Urinary bladder (tissue), 4 donors: ENCODE results near the gene LRRC8B. TPM values are rescaled to one million over a fixed set of nuclear protein-coding genes. Genes with fewer than 3 reads are reported as not detected.

Experiments
- DNase-seq: peaks from one replicate; pipeline ENCODE4 v3.0.0-alpha.2; 2015; ENCODE audit errors: extremely low spot score
- H3K27ac ChIP-seq: one replicate; pipeline ENCODE4 v1.5.1; 2013; ENCODE audit warnings: low read depth, mild to moderate bottlenecking, moderate library complexity
- H3K36me3 ChIP-seq: one replicate; pipeline ENCODE4 v1.6.1; 2013; ENCODE audit warnings: mild to moderate bottlenecking, moderate library complexity; ENCODE audit not compliant: insufficient read depth
- H3K4me1 ChIP-seq: one replicate; pipeline ENCODE4 v1.6.1; 2013; ENCODE audit warnings: mild to moderate bottlenecking, moderate library complexity; ENCODE audit not compliant: insufficient read depth
- H3K4me3 ChIP-seq: one replicate; pipeline ENCODE4 v1.5.1; 2013; ENCODE audit warnings: low read depth, low read length
- WGBS: extraction: QIAGEN DNeasy Blood & Tissue Kit; methylation state at CpG from one replicate; pipeline ENCODE4 v1.1.7; 2013; 5-methylcytosine and 5-hydroxymethylcytosine counted together
- polyA plus RNA-seq: library from polyadenylated mRNA; stranded (reverse); fragments of 200-250 nt; gene quantifications from one replicate; pipeline ENCODE4 v1.2.3, GENCODE V29; 2013
- total RNA-seq: library from RNA; depleted of rRNA; stranded (reverse); fragments of >200 nt; gene quantifications from one replicate; pipeline ENCODE4 v1.2.3, GENCODE V29; 2014
- donor health status: healthy with polysubstance abuse.
- donor health status: healthy.

The LRRC8B gene
- total and polyA plus RNA-seq, 2 donors: 1.8 to 7.0 TPM

DNA sequence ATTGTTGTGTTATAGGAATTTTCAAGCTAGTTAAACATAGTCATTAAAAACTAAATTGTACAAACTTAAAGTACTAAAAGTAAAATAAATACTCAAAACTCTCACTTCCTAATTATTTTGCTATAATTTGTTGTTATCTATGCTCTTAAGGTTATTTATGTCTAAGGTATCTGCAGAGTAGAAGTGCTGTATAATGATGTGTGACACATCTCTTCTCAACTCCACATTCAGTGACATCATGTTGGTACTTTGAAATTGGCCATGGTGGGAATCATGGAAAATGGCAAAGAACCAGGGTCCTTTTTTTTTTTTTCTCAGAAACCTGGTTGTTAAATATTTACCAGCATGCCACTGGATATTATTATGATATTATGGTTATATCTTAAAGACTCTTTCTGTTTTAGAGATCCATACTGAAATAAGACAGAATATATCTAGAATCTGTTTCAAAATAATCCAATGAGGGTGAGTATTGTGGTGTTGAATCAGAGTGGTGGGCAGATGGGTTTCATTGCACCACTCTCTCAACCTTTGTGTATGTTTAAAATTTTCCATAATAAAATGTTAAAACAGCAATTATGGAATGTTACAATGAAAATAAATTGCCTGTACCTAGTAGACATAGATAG lies 22.4 kb downstream of the LRRC8B start:
- H3K36me3 ChIP-seq: no peaks in the 10 kb centered on the region
- peaks cover 1% of the 10 kb centered on the region for H3K4me1 ChIP-seq
- H3K27ac ChIP-seq: no peak overlapping the region
- H3K4me3 ChIP-seq: no peak overlapping the region
- DNase-seq: no peak

DNA sequence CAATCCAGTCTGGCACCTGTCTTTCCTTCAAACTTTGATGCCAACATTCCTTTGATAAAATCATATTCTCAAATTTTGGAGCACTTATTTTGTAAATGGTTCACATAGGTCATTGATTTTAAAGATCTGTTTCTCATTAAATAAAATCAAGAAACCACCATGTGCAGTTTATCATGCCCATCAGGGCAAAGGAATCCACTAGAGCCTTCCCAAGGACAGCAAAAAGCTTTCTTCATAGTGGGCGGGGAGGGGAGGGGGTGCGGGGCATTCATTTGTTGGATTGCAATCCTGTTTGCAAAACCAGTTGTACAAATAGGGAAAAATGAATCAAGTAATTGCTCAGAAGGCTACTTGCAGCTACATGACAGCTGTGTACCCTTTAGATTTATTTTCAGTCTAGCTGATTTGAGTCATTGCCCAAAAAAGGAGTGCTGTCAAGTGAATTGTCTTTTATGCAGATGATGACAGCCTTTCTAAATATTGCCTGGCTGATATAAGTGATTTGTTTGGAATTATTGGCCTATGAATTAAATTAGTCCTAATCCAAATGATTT lies 23.0 kb downstream of the LRRC8B start:
- no peaks in the 10 kb centered on the region for H3K36me3 ChIP-seq
- WGBS: 77% methylated on average over 2 of the region's 2 CpGs
- H3K4me3 ChIP-seq: no peak overlapping the region
- H3K27ac ChIP-seq: no peak overlapping the region
- peaks cover 1% of the 10 kb centered on the region for H3K4me1 ChIP-seq
- no peak for DNase-seq

DNA sequence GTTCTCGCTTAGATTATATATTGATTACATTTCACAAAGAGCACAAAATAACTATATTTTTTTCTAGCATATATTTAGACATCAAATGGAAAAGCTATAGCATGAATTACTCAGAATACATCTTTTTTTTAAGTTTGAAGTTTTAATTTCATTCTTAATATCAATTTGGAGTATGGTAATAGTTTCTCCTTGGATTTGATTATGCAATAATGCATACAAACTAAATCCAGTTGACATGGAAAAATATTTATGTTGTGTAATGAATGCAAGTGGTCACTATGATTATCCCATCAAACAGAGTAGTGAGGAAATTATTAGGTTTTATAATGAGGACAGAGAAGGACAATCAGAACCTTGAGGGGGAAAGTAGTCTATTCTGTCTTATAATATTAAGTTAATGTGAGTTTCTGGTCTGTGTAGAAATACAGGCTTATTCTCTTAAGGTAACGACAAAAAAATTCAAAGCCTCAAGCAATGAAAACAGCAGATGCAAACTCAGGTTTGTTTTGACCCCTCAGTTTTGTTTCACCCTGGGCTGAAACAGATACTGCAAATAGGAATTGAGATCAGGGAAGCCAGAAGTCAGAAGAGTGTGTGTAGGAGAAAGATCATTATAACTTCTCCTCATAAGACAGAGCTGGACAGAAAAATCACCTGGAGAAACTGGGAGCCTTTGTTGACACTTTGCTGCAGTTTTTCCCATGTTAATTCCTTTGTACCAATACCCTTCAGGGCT lies 23.7 kb downstream of the LRRC8B start:
- no peak overlapping the region for H3K27ac ChIP-seq
- H3K4me1 ChIP-seq: peaks cover 1% of the 10 kb centered on the region
- WGBS: 86% methylated on average over 2 of the region's 2 CpGs
- DNase-seq: no peak
- H3K4me3 ChIP-seq: no peak overlapping the region
- H3K36me3 ChIP-seq: no peaks in the 10 kb centered on the region

DNA sequence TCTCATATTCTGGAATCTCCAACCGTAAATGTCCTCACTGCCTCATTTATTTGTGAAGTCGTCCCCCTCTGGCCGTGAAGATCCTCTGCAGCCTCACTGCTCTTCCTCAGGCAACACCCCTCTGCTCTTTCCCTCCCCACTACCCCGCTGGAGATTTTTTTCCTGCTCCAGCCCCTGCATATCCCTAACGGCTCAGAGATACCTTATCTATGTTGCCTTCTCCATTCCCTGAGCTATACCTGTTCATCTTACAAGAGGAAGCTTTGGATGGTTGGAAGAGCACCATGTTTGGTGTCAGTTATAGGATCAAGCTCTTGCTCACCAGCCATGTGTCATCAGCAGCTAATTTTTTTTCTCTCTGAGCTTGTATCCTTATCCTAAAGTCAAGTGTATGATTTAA lies 26.4 kb downstream of the LRRC8B start:
- 63% methylated on average over 5 of the region's 5 CpGs for WGBS
- Histone ChIP-seq H3K27ac (no peak overlapping the region), H3K36me3 (no peaks in the 10 kb centered on the region), H3K4me1 (peaks cover 1% of the 10 kb centered on the region), H3K4me3 (no peak overlapping the region)
- no peak for DNase-seq

DNA sequence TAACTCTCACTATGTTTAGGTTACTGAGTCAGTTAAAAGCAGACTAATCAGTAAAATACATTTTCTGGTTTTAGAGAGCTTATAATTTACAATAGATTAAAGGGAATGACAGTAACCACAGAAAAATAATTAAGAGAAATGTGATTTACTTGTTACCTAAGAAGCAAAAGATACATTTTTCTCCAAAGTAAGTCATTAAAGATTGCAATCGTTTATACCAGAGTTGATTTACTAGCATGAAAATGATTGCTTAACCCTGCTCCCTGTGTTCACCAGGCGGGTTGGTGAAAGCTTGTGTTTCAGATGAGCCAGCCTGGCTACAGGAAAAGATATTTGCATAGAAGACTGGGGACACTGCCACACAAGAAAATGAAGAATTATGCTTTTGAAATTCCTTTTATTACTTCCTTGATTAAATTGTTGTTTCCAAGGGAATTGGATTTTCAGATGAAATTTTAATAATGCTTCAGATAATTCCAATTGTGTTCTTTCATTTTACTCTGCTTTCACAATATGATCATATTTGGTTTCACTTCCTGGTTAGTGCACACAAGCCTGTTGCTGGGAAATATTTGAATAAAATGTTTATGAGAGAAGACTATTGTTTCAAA lies 27.9 kb downstream of the LRRC8B start:
- Histone ChIP-seq H3K36me3 (no peaks in the 10 kb centered on the region), H3K4me1 (peaks cover 1% of the 10 kb centered on the region), H3K4me3 (no peak overlapping the region), H3K27ac (no peak overlapping the region)
- DNase-seq: no peak
- WGBS: 30% methylated on average over 2 of the region's 2 CpGs

DNA sequence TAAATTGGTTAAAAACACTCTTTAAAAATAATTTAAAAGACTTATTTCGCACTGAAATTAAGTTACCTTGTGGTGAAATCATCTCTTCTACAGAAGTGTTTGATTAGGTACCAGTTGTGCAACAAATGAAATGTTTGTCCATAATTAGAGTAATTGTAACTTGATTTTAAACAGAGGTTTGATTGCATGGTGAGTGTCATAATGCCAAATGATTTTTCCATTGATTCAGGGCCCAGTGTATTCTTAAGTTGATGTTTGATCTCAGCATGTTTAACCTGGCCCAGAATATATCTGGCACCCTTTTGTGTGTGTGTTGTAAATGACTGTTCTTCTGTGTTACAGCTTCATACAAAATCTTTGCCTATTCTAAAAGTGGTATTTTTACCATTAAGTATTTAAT lies 28.5 kb downstream of the LRRC8B start:
- Histone ChIP-seq H3K4me1 (peaks cover 1% of the 10 kb centered on the region), H3K36me3 (no peaks in the 10 kb centered on the region), H3K27ac (no peak overlapping the region), H3K4me3 (no peak overlapping the region)
- WGBS: 95% methylated on average over 1 of the region's 1 CpG
- DNase-seq: no peak

DNA sequence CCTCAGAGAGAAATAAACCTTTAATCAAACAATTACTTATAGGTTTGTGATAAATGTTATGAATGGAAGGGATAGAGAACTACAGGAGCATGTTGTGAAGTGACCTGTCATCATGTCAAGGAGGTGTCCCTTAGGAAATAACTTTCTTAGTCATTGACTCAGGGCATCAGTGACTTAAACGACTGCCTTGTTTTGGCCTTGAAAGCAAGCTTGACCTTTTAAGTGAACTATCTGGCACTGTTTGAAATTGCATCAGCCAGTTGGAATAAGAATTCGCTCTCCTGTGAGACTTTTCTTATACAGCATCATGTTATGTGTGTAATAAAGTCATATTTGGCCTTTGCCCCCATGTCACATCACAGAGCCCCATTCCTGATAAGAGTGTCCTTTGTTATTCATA lies 30.9 kb downstream of the LRRC8B start:
- H3K4me3 ChIP-seq: no peak overlapping the region
- DNase-seq: no peak
- WGBS: 70% methylated on average over 2 of the region's 2 CpGs
- H3K4me1 ChIP-seq: no peaks in the 10 kb centered on the region
- no peak overlapping the region for H3K27ac ChIP-seq
- no peaks in the 10 kb centered on the region for H3K36me3 ChIP-seq

DNA sequence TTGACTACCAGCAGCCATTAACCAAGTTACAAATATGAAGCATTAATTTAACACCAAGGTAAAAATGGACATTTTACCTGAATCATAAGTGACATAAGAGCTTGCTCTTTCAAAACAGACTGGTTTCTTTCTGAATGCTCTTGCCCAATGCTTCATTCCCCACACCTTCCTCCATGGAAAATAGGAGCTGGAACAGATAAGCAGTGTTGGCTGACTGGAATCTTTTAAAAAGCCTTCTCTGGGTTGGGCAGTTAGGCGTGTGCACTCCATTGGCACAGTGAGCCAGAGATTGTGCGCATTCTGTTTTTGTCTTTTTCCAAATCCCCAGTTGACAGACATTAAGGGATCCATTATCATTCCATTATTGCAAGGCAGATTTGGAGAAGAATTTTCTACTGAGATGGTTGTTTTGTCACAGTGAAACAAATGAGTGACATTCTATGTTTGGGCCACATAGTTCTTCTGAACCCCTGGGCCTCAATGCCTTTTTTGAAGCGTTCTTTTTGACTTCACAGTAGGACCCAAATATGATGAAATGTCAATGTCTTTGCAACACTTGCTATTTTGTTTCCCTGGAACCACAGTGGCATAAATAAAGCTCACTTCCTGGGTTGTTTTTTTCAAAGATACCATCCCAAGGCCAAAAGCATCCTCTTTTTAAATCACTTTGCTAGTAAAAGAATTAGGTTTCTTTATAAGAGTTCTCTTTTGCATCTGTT lies 32.3 kb downstream of the LRRC8B start:
- Histone ChIP-seq H3K4me3 (no peak overlapping the region), H3K36me3 (no peaks in the 10 kb centered on the region), H3K4me1 (no peaks in the 10 kb centered on the region), H3K27ac (no peak overlapping the region)
- no peak for DNase-seq
- WGBS: 89% methylated on average over 3 of the region's 3 CpGs

DNA sequence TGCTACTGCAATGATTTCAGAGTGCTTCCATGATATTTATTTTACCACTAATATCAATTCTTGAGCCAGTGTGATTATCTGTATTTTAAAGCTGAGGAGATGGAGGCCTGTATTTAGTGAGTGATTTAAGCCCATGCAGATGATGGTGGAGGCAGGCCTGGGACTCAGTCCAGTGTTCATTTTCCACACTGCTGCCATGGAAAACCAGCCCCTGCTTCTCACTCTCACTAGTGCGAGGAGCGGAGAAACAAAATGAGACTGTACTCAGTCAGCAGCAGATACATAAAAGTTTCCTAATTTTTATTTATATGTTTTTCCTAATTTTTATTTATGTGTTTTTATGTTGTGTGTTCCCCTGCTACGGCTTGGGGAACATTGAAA lies 32.8 kb downstream of the LRRC8B start:
- DNase-seq: no peak
- H3K4me3 ChIP-seq: no peak overlapping the region
- no peaks in the 10 kb centered on the region for H3K36me3 ChIP-seq
- 92% methylated on average over 3 of the region's 3 CpGs for WGBS
- H3K27ac ChIP-seq: no peak overlapping the region
- no peaks in the 10 kb centered on the region for H3K4me1 ChIP-seq

DNA sequence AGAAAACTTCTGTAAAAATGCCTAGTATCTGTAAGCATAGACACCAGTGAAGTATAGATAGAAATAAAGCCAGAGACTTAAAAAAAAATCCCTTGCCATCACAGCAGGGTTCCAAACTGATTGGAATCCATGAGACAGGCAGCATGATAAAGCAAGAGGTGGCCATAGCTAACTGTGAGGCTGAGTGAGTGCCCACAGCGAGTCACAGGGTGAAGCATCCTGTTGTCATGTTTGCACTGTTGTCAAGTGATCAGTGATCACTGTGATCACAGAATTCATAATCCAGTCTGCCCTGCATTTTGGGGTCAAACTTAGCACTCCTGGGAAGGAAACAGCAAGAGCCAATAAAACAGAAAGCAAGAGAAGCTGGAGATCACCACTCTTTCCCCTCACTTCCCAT lies 33.3 kb downstream of the LRRC8B start:
- no peak for DNase-seq
- no peak overlapping the region for H3K4me3 ChIP-seq
- no peaks in the 10 kb centered on the region for H3K36me3 ChIP-seq
- H3K4me1 ChIP-seq: no peaks in the 10 kb centered on the region
- H3K27ac ChIP-seq: no peak overlapping the region
- WGBS: 96% methylated on average over 1 of the region's 1 CpG

DNA sequence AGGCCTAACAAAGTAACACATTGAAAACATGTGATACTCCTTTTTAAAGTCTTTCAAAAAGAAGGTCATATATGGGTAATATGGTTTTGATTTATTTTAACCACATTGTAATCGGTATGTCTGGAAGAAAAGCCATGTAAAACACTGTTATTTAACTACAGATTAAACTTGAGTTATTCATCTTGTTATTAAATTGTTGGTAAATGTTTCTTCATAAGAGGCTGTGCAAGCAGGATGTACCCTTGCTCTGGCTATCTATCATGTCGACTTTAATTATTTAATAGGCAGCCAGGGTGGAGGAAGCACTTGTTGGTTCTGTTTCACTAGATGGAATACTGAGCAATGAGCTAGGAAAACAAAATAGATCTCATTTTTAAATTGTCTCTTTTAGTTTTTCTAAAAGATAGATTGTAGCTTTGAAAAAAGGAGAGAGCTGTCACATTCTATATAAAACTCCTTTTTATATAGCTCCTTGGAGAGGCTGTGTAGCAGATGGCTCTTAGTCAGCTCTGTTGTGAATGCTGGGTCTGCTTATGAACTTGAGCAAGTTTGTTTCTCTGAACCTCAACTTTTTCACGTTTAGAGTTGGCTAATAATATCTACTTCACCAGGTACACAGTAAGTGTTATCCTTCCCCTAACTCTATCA lies 39.5 kb downstream of the LRRC8B start:
- no peaks in the 10 kb centered on the region for H3K36me3 ChIP-seq
- no peak overlapping the region for H3K27ac ChIP-seq
- 41% methylated on average over 3 of the region's 3 CpGs for WGBS
- H3K4me1 ChIP-seq: no peaks in the 10 kb centered on the region
- H3K4me3 ChIP-seq: no peak overlapping the region
- no peak for DNase-seq

DNA sequence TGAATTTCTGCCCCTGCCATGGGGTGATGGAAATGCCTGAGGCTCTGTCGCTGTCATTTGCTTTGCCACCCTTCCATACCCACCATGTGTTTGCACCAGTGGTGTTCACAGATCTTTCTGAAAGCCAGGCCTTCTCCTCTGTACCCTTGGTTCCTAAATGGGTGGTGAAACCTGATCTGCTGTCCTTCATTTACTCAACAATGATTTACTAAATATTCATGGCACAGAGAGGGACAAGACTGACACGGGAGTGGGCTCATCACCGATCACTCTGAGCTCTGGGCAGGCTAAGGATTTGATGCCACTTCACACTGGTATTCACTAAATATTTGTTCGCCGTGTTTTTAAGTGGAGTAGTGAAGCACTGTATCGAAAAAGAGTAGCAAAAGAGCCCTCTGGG lies 40.9 kb downstream of the LRRC8B start:
- H3K4me1 ChIP-seq: no peaks in the 10 kb centered on the region
- peaks cover 2% of the 10 kb centered on the region for H3K36me3 ChIP-seq
- 93% methylated on average over 6 of the region's 6 CpGs for WGBS
- H3K4me3 ChIP-seq: no peak overlapping the region
- no peak for DNase-seq
- H3K27ac ChIP-seq: no peak overlapping the region

DNA sequence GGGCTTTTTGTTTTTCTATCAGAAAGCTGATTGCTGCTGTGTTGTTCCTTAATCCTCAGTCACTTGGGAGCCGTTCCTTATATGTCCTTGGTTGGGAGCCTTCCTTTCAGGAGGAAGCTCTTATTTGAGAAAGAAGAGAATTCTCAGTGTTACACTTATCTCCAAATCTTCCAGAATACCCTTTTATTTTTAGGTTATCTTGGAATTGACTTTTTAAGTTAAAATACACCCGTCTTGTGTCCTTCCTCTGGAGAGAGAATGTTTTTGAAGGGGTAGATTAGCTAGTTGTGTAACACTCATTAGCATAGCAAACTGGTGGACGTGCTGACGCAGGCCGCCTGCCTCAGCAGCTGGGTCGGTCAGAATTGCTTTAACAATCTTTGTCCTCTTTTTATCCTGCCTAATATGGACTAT lies 42.1 kb downstream of the LRRC8B start:
- no peak overlapping the region for H3K4me3 ChIP-seq
- H3K27ac ChIP-seq: peak overlapping the region; percentile 59
- peaks cover 2% of the 10 kb centered on the region for H3K36me3 ChIP-seq
- no peaks in the 10 kb centered on the region for H3K4me1 ChIP-seq
- no peak for DNase-seq
- 44% methylated on average over 6 of the region's 6 CpGs for WGBS
